ENCODE measurements around the gene GRIN2A. TPM values are rescaled to one million over a fixed set of nuclear protein-coding genes. Genes with fewer than 3 reads are reported as not detected.

GRIN2A gene
- total RNA-seq, 1 donor from 2014 or later: not detected

GRCh38 chr16:9763505-9763904 is 418.7 kb downstream of the GRIN2A start:
- Mint-ChIP-seq H3K27me3 (no peaks in the 10 kb centered on the region), H3K9me3 (peaks cover 3% of the 10 kb centered on the region), H3K27ac (no peak overlapping the region), H3K4me1 (no peaks in the 10 kb centered on the region), H3K4me3 (no peak overlapping the region), H3K36me3 (ENCODE audit: low read depth) (no peaks in the 10 kb centered on the region)
- no peak for DNase-seq
- intact Hi-C loops (cut with micrococcal nuclease): no loop called here

- Mint-ChIP-seq H3K4me3 (no peak overlapping the region), H3K9me3 (no peaks in the 10 kb centered on the region), H3K27me3 (no peaks in the 10 kb centered on the region), H3K27ac (no peak overlapping the region), H3K36me3 (ENCODE audit: low read depth) (no peaks in the 10 kb centered on the region), H3K4me1 (no peaks in the 10 kb centered on the region)
- intact Hi-C loops (cut with micrococcal nuclease): no loop called here
- no peak for DNase-seq
Measured at GRCh38 chr16:9761870-9762269, 420.4 kb downstream of the GRIN2A start.

GRCh38 chr16:9757687-9758086 is 424.5 kb downstream of the GRIN2A start:
- Mint-ChIP-seq H3K27ac (no peak overlapping the region), H3K36me3 (ENCODE audit: low read depth) (no peaks in the 10 kb centered on the region), H3K9me3 (no peaks in the 10 kb centered on the region), H3K4me3 (no peak overlapping the region), H3K4me1 (no peaks in the 10 kb centered on the region), H3K27me3 (no peaks in the 10 kb centered on the region)
- intact Hi-C loops (cut with micrococcal nuclease): no loop called here
- DNase-seq: no peak

GRCh38 chr16:9756434-9756833 is 425.8 kb downstream of the GRIN2A start:
- intact Hi-C loops (cut with micrococcal nuclease): no loop called here
- no peaks in the 10 kb centered on the region for H3K27me3 Mint-ChIP-seq
- no peaks in the 10 kb centered on the region for H3K4me1 Mint-ChIP-seq
- no peak overlapping the region for H3K4me3 Mint-ChIP-seq
- DNase-seq: no peak
- no peaks in the 10 kb centered on the region for H3K9me3 Mint-ChIP-seq
- H3K36me3 Mint-ChIP-seq (ENCODE audit: low read depth): no peaks in the 10 kb centered on the region
- H3K27ac Mint-ChIP-seq: no peak overlapping the region

- DNase-seq: no peak
- Mint-ChIP-seq H3K36me3 (ENCODE audit: low read depth) (no peaks in the 10 kb centered on the region), H3K4me3 (no peak overlapping the region), H3K9me3 (no peaks in the 10 kb centered on the region), H3K27ac (no peak overlapping the region), H3K27me3 (no peaks in the 10 kb centered on the region), H3K4me1 (no peaks in the 10 kb centered on the region)
- intact Hi-C loops (cut with micrococcal nuclease): no loop called here
Measured at GRCh38 chr16:9755081-9755480, 427.1 kb downstream of the GRIN2A start.

GRCh38 chr16:9741776-9742175 is 440.5 kb downstream of the GRIN2A start:
- H3K27me3 Mint-ChIP-seq: no peaks in the 10 kb centered on the region
- peaks cover 5% of the 10 kb centered on the region for H3K9me3 Mint-ChIP-seq
- no peak overlapping the region for H3K27ac Mint-ChIP-seq
- intact Hi-C loops (cut with micrococcal nuclease): no loop called here
- no peaks in the 10 kb centered on the region for H3K36me3 Mint-ChIP-seq (ENCODE audit: low read depth)
- no peak for DNase-seq
- no peak overlapping the region for H3K4me3 Mint-ChIP-seq
- H3K4me1 Mint-ChIP-seq: no peaks in the 10 kb centered on the region

GRCh38 chr16:9739301-9739700 is 442.9 kb downstream of the GRIN2A start:
- no peak overlapping the region for H3K27ac Mint-ChIP-seq
- H3K4me3 Mint-ChIP-seq: no peak overlapping the region
- no peaks in the 10 kb centered on the region for H3K36me3 Mint-ChIP-seq (ENCODE audit: low read depth)
- no peaks in the 10 kb centered on the region for H3K27me3 Mint-ChIP-seq
- intact Hi-C loops (cut with micrococcal nuclease): no loop called here
- H3K9me3 Mint-ChIP-seq: peaks cover 5% of the 10 kb centered on the region
- H3K4me1 Mint-ChIP-seq: no peaks in the 10 kb centered on the region
- no peak for DNase-seq

- Mint-ChIP-seq H3K9me3 (peaks cover 5% of the 10 kb centered on the region), H3K27me3 (no peaks in the 10 kb centered on the region), H3K27ac (no peak overlapping the region), H3K4me3 (no peak overlapping the region), H3K36me3 (ENCODE audit: low read depth) (no peaks in the 10 kb centered on the region), H3K4me1 (no peaks in the 10 kb centered on the region)
- intact Hi-C loops (cut with micrococcal nuclease): no loop called here
- DNase-seq: no peak
Measured at GRCh38 chr16:9738690-9739089, 443.5 kb downstream of the GRIN2A start.

- no peaks in the 10 kb centered on the region for H3K36me3 Mint-ChIP-seq (ENCODE audit: low read depth)
- no peak overlapping the region for H3K27ac Mint-ChIP-seq
- H3K4me3 Mint-ChIP-seq: no peak overlapping the region
- H3K27me3 Mint-ChIP-seq: no peaks in the 10 kb centered on the region
- intact Hi-C loops (cut with micrococcal nuclease): no loop called here
- no peaks in the 10 kb centered on the region for H3K4me1 Mint-ChIP-seq
- peaks cover 3% of the 10 kb centered on the region for H3K9me3 Mint-ChIP-seq
- DNase-seq: no peak
Measured at GRCh38 chr16:9736547-9736946, 445.7 kb downstream of the GRIN2A start.

GRCh38 chr16:9723136-9723535 is 459.1 kb downstream of the GRIN2A start:
- Mint-ChIP-seq H3K4me3 (no peak overlapping the region), H3K36me3 (ENCODE audit: low read depth) (no peaks in the 10 kb centered on the region), H3K9me3 (no peaks in the 10 kb centered on the region), H3K27me3 (no peaks in the 10 kb centered on the region), H3K4me1 (no peaks in the 10 kb centered on the region), H3K27ac (no peak overlapping the region)
- intact Hi-C loops (cut with micrococcal nuclease): no loop called here
- no peak for DNase-seq

- Mint-ChIP-seq H3K36me3 (ENCODE audit: low read depth) (no peaks in the 10 kb centered on the region), H3K27me3 (no peaks in the 10 kb centered on the region), H3K9me3 (no peaks in the 10 kb centered on the region), H3K4me3 (no peak overlapping the region), H3K27ac (no peak overlapping the region), H3K4me1 (no peaks in the 10 kb centered on the region)
- no peak for DNase-seq
- intact Hi-C loops (cut with micrococcal nuclease): no loop called here
Measured at GRCh38 chr16:9713907-9714306, 468.3 kb downstream of the GRIN2A start.

- H3K4me1 Mint-ChIP-seq: no peaks in the 10 kb centered on the region
- H3K27me3 Mint-ChIP-seq: no peaks in the 10 kb centered on the region
- intact Hi-C loops (cut with micrococcal nuclease): no loop called here
- H3K9me3 Mint-ChIP-seq: peaks cover 4% of the 10 kb centered on the region
- H3K4me3 Mint-ChIP-seq: no peak overlapping the region
- no peaks in the 10 kb centered on the region for H3K36me3 Mint-ChIP-seq (ENCODE audit: low read depth)
- H3K27ac Mint-ChIP-seq: no peak overlapping the region
- no peak for DNase-seq
Measured at GRCh38 chr16:9713156-9713555, 469.1 kb downstream of the GRIN2A start.

GRCh38 chr16:9708972-9709620 is 473.1 kb downstream of the GRIN2A start:
- H3K36me3 Mint-ChIP-seq (ENCODE audit: low read depth): no peaks in the 10 kb centered on the region
- intact Hi-C loops (cut with micrococcal nuclease): no loop called here
- H3K4me1 Mint-ChIP-seq: no peaks in the 10 kb centered on the region
- peaks cover 4% of the 10 kb centered on the region for H3K9me3 Mint-ChIP-seq
- no peak overlapping the region for H3K4me3 Mint-ChIP-seq
- no peaks in the 10 kb centered on the region for H3K27me3 Mint-ChIP-seq
- no peak overlapping the region for H3K27ac Mint-ChIP-seq
- no peak for DNase-seq

- no peaks in the 10 kb centered on the region for H3K36me3 Mint-ChIP-seq (ENCODE audit: low read depth)
Measured at GRCh38 chr16:9706217-9706836, 475.9 kb downstream of the GRIN2A start.

GRCh38 chr16:9703731-9704130 is 478.5 kb downstream of the GRIN2A start:
- intact Hi-C loops (cut with micrococcal nuclease): no loop called here
- H3K4me3 Mint-ChIP-seq: no peak overlapping the region
- no peaks in the 10 kb centered on the region for H3K4me1 Mint-ChIP-seq
- no peaks in the 10 kb centered on the region for H3K36me3 Mint-ChIP-seq (ENCODE audit: low read depth)
- DNase-seq: no peak
- H3K27me3 Mint-ChIP-seq: no peaks in the 10 kb centered on the region
- no peak overlapping the region for H3K27ac Mint-ChIP-seq
- H3K9me3 Mint-ChIP-seq: peaks cover 4% of the 10 kb centered on the region

More at GRCh38 chr16:9706217-9706836, 475.9 kb downstream of the GRIN2A start:
- intact Hi-C loops (cut with micrococcal nuclease): no loop called here
- H3K9me3 Mint-ChIP-seq: peaks cover 4% of the 10 kb centered on the region
- no peaks in the 10 kb centered on the region for H3K4me1 Mint-ChIP-seq
- no peak overlapping the region for H3K27ac Mint-ChIP-seq
- H3K4me3 Mint-ChIP-seq: no peak overlapping the region
- DNase-seq: no peak
- no peaks in the 10 kb centered on the region for H3K27me3 Mint-ChIP-seq

All from activated CD4-positive, alpha-beta T cell treated with anti-CD3 and anti-CD28 coated beads, Interleukin-2, amount 10 ng/mL, durations not matched to agents 24 days and 14 days (primary cell).